Chondrocyte (in vitro differentiated cells): ENCODE data around the gene DSC3. TPM values are rescaled to one million over a fixed set of nuclear protein-coding genes. Genes with fewer than 3 reads are reported as not detected.
A peak's percentile ranks its signal among the peaks of the same experiment; 100 is the strongest.
"Not testable (repeated sequence)": the region's sequence is repeated elsewhere in the genome, so short reads cannot be mapped to it uniquely, and the experiment has no call there.

Experiments
- DNase-seq: peaks from one replicate; pipeline ENCODE4 v3.0.0; 2021; ENCODE audit warnings: mixed read lengths, low spot score
- H3K27ac Mint-ChIP-seq: one replicate; pipeline ENCODE4 v1.8.0; 2021; ENCODE audit warnings: mild to moderate bottlenecking, moderate library complexity, mixed read lengths; ENCODE audit not compliant: unreplicated experiment
- H3K27me3 Mint-ChIP-seq: 2 replicates; pipeline ENCODE4 v1.8.0; 2021; ENCODE audit warnings: low read depth, mixed read lengths
- H3K36me3 Mint-ChIP-seq: 2 replicates; pipeline ENCODE4 v1.8.0; 2021; ENCODE audit warnings: low read depth, mixed read lengths
- H3K4me1 Mint-ChIP-seq: 2 replicates; pipeline ENCODE4 v1.8.0; 2021; ENCODE audit warnings: low read depth, mild to moderate bottlenecking, mixed read lengths
- H3K4me3 Mint-ChIP-seq: one replicate; pipeline ENCODE4 v1.8.0; 2021; ENCODE audit warnings: mild to moderate bottlenecking, moderate library complexity, mixed read lengths; ENCODE audit not compliant: unreplicated experiment
- H3K9me3 Mint-ChIP-seq: 2 replicates; pipeline ENCODE4 v1.8.0; 2021; ENCODE audit warnings: low read depth, mixed read lengths
- CTCF ChIP-seq: fragments of 200-600 bp; sonication (generic); IDR thresholded peaks from 2 replicates; pipeline ENCODE4 v1.5.0; 2021; ENCODE audit warnings: antibody characterized with exemption, mild to moderate bottlenecking, moderate library complexity
- total RNA-seq: library from RNA; stranded (reverse); gene quantifications from 3 replicates; pipeline ENCODE4 v1.2.1, GENCODE V29; 2021

DSC3 gene
- total RNA-seq, 1 donor from 2014 or later, result 3.2 TPM

GRCh38 chr18:30982285-30982992 is 60.1 kb downstream of the DSC3 start:
- no peaks in the 10 kb centered on the region for H3K9me3 Mint-ChIP-seq
- no peak for DNase-seq

GRCh38 chr18:30978091-30978490 is 64.5 kb downstream of the DSC3 start:
- not testable (repeated sequence) for DNase-seq, H3K27ac Mint-ChIP-seq, H3K4me1 Mint-ChIP-seq, H3K4me3 Mint-ChIP-seq, H3K9me3 Mint-ChIP-seq, H3K36me3 Mint-ChIP-seq
- peaks cover 12% of the 10 kb centered on the region for H3K27me3 Mint-ChIP-seq

More at GRCh38 chr18:30982285-30982992, 60.1 kb downstream of the DSC3 start:
- no peak for TF ChIP-seq CTCF
- Mint-ChIP-seq H3K36me3 (no peaks in the 10 kb centered on the region), H3K4me3 (no peak overlapping the region), H3K4me1 (no peaks in the 10 kb centered on the region), H3K27me3 (peaks cover 22% of the 10 kb centered on the region), H3K27ac (no peak overlapping the region)

GRCh38 chr18:30971338-30971956 is 71.1 kb downstream of the DSC3 start:
- Mint-ChIP-seq H3K27ac (no peak overlapping the region), H3K27me3 (peaks cover 10% of the 10 kb centered on the region), H3K36me3 (no peaks in the 10 kb centered on the region), H3K9me3 (no peaks in the 10 kb centered on the region), H3K4me1 (no peaks in the 10 kb centered on the region), H3K4me3 (no peak overlapping the region)
- peak; percentile 89 for TF ChIP-seq CTCF
- DNase-seq, result no peak

GRCh38 chr18:30970196-30970816 is 72.2 kb downstream of the DSC3 start:
- Mint-ChIP-seq H3K4me3 (no peak overlapping the region), H3K36me3 (no peaks in the 10 kb centered on the region), H3K9me3 (no peaks in the 10 kb centered on the region), H3K27ac (no peak overlapping the region), H3K4me1 (no peaks in the 10 kb centered on the region), H3K27me3 (peaks cover 10% of the 10 kb centered on the region)
- no peak for DNase-seq
- TF ChIP-seq CTCF, result peak; percentile 81

- no peak overlapping the region for H3K27ac Mint-ChIP-seq
- H3K4me1 Mint-ChIP-seq, result no peaks in the 10 kb centered on the region
- H3K27me3 Mint-ChIP-seq, result peaks cover 10% of the 10 kb centered on the region
- no peak for TF ChIP-seq CTCF
- H3K4me3 Mint-ChIP-seq, result no peak overlapping the region
- no peaks in the 10 kb centered on the region for H3K9me3 Mint-ChIP-seq
- H3K36me3 Mint-ChIP-seq, result no peaks in the 10 kb centered on the region
- no peak for DNase-seq
Measured at GRCh38 chr18:30969670-30970170, 72.8 kb downstream of the DSC3 start.
